Measurements from ENCODE around the gene THUMPD3.

Gene THUMPD3

GRCh38 chr3:9397906-9398699 is 35.2 kb downstream of the THUMPD3 start:
- peak; percentile 47 for DNase-seq

- no peak for DNase-seq
Observed at GRCh38 chr3:9398700-9399336, 36.0 kb downstream of the THUMPD3 start.

- DNase-seq: no peak
Observed at GRCh38 chr3:9399337-9399703, 36.5 kb downstream of the THUMPD3 start.

- peak; percentile 74 for DNase-seq
Observed at GRCh38 chr3:9399746-9400145, 36.9 kb downstream of the THUMPD3 start.

- DNase-seq: no peak
Observed at GRCh38 chr3:9400616-9401015, 37.8 kb downstream of the THUMPD3 start.

GRCh38 chr3:9401986-9402385 is 39.1 kb downstream of the THUMPD3 start:
- DNase-seq: peak; percentile 2

GRCh38 chr3:9402410-9403228 is 39.8 kb downstream of the THUMPD3 start:
- peak; percentile 60 for DNase-seq

- no peak for DNase-seq
Observed at GRCh38 chr3:9403463-9403862, 40.6 kb downstream of the THUMPD3 start.

GRCh38 chr3:9404680-9405079 is 41.8 kb downstream of the THUMPD3 start:
- DNase-seq: no peak

GRCh38 chr3:9405756-9406155 is 42.9 kb downstream of the THUMPD3 start:
- DNase-seq: no peak

- no peak for DNase-seq
Observed at GRCh38 chr3:9406856-9407626, 44.2 kb downstream of the THUMPD3 start.

GRCh38 chr3:9408061-9408460 is 45.2 kb downstream of the THUMPD3 start:
- no peak for DNase-seq

- no peak for DNase-seq
Observed at GRCh38 chr3:9408546-9408945, 45.7 kb downstream of the THUMPD3 start.

GRCh38 chr3:9409981-9410854 is 47.4 kb downstream of the THUMPD3 start:
- DNase-seq: no peak

- DNase-seq: no peak
Observed at GRCh38 chr3:9411302-9411701, 48.4 kb downstream of the THUMPD3 start.

- no peak for DNase-seq
Observed at GRCh38 chr3:9412293-9412692, 49.4 kb downstream of the THUMPD3 start.

GRCh38 chr3:9414826-9415225 is 52.0 kb downstream of the THUMPD3 start:
- DNase-seq: no peak

GRCh38 chr3:9415485-9416138 is 52.8 kb downstream of the THUMPD3 start:
- no peak for DNase-seq

- no peak for DNase-seq
Observed at GRCh38 chr3:9416139-9416780, 53.4 kb downstream of the THUMPD3 start.

GRCh38 chr3:9420850-9421549 is 58.1 kb downstream of the THUMPD3 start:
- DNase-seq: no peak

Data from NCI-H345 (cell line).